ENCODE measurements around the gene ZCCHC2.

The ZCCHC2 gene

DNA sequence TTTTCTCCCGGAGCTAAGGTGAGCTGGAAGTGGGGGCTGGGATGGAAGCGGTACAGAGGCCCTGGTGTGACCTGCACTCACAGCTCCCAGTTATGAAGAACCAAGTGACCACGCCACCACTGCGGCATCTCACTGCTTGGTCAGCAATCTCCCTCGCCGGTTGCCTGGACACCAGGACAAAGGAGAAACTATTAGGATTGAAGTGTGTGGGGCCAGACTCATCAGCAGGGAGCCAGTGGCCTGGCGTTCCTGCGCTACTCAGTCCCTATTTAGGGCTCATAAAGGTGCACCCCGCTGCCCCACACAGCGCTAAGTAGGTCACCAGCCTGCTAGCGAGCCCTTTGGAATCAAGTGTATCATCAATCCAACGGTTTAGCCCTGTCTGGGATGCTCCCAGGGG lies 82.9 kb downstream of the ZCCHC2 start:
- no peak for DNase-seq (ENCODE audit: extremely low read depth in 1 of 2, low read depth in 1 of 2)

DNA sequence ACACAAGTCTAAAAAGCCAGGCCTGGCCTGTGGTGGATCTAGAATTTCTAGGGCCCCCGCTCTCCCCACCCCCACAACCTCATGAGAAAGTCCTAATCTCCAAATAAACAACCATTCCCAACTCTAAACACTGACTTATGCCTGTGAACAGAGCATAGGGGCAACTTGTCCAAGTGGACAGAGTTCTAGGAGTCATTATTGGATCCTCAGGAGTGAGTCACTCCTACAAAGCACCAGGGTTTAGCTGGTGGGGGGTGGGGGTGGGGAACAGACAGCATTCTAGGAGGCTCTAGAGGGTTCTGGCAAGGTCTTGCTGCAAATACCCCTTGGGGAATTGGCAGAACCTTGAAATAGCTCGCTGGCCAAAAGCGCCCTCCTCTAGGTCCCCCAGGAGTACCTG lies 83.3 kb downstream of the ZCCHC2 start:
- DNase-seq (ENCODE audit: extremely low read depth in 1 of 2, low read depth in 1 of 2) = no peak

- no peak for DNase-seq (ENCODE audit: extremely low read depth in 1 of 2, low read depth in 1 of 2)
These were observed 84.5 kb downstream of the ZCCHC2 start for GRCh38 chr18:62607302-62607701.

GRCh38 chr18:62607708-62608428 lies 85.0 kb downstream of the ZCCHC2 start:
- DNase-seq (ENCODE audit: extremely low read depth in 1 of 2, low read depth in 1 of 2) = no peak

GRCh38 chr18:62609764-62610163 lies 86.9 kb downstream of the ZCCHC2 start:
- DNase-seq (ENCODE audit: extremely low read depth in 1 of 2, low read depth in 1 of 2) = no peak

DNA sequence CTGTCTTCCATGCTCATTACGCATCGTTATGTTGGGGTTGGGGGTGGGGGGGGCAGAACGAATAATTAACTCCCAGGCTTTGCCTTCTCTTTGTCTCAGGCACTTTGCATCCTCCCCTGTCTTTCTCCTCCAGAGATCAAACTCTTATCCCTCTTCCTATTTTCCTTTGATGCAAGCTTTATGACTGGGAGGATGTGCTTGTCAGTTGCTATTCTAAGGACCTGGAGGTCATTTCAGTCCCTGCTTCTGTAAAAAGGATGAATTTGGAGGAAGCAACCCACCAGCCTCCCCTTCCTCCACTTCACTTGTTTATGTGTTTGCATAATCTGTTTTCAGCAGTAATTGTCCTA lies 87.5 kb downstream of the ZCCHC2 start:
- DNase-seq (ENCODE audit: extremely low read depth in 1 of 2, low read depth in 1 of 2) = no peak

DNA sequence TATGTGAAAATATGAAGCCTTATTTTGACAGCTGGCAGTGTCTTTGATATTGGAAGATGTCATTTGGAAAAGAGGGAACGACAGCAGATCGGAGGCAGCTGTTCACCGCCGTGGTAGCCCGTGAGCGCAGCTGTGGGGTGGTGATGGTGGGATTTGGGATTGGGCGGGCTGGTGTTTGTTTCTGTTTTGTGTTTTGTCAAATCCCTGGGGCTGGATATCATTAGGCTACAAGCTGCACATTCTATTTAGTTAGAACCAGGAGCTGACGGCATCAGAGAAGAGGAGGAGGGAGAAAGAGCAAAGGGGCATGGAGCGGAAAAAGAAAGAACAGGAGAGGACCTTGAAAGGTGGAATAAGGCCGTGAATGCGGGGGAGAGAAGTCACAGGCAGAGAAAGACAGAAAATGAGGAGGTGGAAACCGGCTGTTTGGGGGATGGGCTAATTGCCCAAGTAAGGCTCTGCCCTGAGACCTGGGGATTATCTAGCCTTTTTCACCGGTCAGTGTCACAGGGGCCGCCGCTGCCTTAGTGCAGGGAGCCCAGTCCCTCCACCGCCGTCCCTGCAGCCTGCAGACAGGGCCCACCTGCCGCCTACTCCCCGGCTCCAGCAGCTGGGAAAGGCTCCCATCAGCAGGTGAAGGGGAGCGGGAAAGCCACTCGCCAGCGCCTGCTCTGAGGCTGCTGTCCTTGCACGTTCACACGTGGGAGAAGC lies 88.0 kb downstream of the ZCCHC2 start:
- no peak for DNase-seq (ENCODE audit: extremely low read depth in 1 of 2, low read depth in 1 of 2)

GRCh38 chr18:62611453-62612288 lies 88.8 kb downstream of the ZCCHC2 start:
- no peak for DNase-seq (ENCODE audit: extremely low read depth in 1 of 2, low read depth in 1 of 2)

DNA sequence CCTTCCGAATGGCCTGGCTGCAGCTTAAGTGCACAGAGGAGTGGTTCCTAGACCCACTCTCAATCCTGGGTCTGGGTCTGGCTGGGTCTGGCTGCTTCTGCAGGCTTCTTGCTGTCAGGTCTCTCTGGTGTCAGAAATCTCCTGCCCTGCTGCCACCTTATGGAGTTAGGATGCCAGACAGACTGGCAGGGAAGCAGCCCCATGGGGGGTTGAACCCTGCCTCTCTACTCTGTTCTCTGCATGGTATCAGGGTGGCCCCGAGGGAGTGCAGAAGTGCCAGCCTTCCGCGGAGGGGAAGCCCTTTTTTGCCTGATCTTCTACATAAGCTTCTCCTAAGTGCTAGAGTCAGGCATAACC lies 89.4 kb downstream of the ZCCHC2 start:
- no peak for DNase-seq (ENCODE audit: extremely low read depth in 1 of 2, low read depth in 1 of 2)

DNA sequence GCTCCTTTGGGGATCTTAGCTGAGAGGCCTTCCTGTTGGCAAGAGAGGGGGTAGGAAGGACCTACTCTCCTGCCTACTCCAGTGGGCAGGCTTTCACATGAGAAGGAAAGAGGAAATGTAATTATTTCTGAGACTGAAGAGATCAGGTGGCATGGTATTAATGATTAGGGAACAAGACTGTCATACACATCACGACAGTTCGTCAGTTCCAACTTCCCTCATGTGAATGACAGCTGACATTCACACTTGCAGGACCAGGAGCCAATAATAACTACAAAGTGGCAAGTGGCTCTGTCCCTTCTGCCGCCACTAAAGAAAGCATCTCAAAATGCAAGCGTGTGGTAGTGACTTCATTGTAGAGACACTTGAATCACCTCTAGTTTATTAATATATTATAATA lies 90.0 kb downstream of the ZCCHC2 start:
- DNase-seq (ENCODE audit: extremely low read depth in 1 of 2, low read depth in 1 of 2) = no peak

- DNase-seq (ENCODE audit: extremely low read depth in 1 of 2, low read depth in 1 of 2) = no peak
These were observed 91.7 kb downstream of the ZCCHC2 start for GRCh38 chr18:62614494-62614893.

GRCh38 chr18:62616331-62616805 lies 93.5 kb downstream of the ZCCHC2 start:
- DNase-seq (ENCODE audit: extremely low read depth in 1 of 2, low read depth in 1 of 2) = no peak

- no peak for DNase-seq (ENCODE audit: extremely low read depth in 1 of 2, low read depth in 1 of 2)
These were observed 95.2 kb downstream of the ZCCHC2 start for GRCh38 chr18:62617793-62618591.

- DNase-seq (ENCODE audit: extremely low read depth in 1 of 2, low read depth in 1 of 2) = no peak
These were observed 95.9 kb downstream of the ZCCHC2 start for GRCh38 chr18:62618735-62619134.

- no peak for DNase-seq (ENCODE audit: extremely low read depth in 1 of 2, low read depth in 1 of 2)
These were observed 98.7 kb downstream of the ZCCHC2 start for GRCh38 chr18:62621546-62621945.

- no peak for DNase-seq (ENCODE audit: extremely low read depth in 1 of 2, low read depth in 1 of 2)
These were observed 102.2 kb downstream of the ZCCHC2 start for GRCh38 chr18:62625019-62625418.
